ENCODE data around the gene TMEM184C.

Gene TMEM184C

DNA sequence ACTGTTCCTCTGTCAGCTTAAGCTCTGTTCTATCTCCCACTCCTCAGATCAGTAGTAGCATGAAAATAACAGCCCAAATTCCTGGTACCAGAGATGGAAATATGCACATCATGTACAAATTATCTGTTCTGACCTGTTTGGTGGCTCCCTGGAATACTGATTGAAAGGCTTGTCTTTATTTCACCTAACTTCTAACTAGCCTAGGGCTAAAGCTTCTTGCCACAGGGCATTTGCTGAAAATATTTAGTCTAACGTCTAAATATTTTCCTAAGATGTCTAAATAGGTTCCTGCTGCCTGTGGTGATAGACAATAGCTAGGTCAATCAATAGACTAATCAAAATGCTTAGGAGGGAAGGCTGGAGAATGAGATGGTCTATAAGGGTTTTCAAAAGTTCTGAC, 79.7 kb downstream of the TMEM184C start:
- Histone ChIP-seq H3K9me3 (ENCODE audit: control insufficient read depth, low read length) (peaks cover 5% of the 10 kb centered on the region), H3K4me3 (ENCODE audit: low read length) (no peak overlapping the region), H3K4me1 (ENCODE audit: control insufficient read depth, insufficient read depth, low read length) (no peaks in the 10 kb centered on the region), H3K36me3 (ENCODE audit: control insufficient read depth, insufficient read depth, low read length, severe bottlenecking) (no peaks in the 10 kb centered on the region), H3K27me3 (replicated peaks; ENCODE audit: control insufficient read depth, insufficient read depth, low read length) (no peaks in the 10 kb centered on the region), H3K9ac (ENCODE audit: low read length) (no peak overlapping the region)
- no peak for DNase-seq (ENCODE audit: low read depth)

DNA sequence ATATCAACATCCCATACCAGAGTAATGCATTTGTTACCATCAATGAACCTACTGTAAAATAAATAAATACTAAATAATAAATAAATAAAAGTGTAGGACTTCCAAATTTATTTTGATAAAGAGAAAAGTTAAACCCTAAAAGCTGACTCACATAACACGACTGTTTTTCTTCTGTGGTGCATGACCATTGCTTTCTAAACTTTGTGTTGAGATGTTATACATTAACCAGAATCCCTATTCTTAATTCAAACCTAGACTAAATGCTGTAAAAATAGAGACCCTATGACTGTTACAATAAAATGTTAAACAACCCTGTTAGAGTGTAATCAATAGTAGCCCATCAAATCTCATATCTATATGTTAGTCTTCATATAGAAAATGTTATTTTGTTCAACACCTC, 87.6 kb downstream of the TMEM184C start:
- no peak for DNase-seq (ENCODE audit: low read depth)
- Histone ChIP-seq H3K27me3 (replicated peaks; ENCODE audit: control insufficient read depth, insufficient read depth, low read length) (no peaks in the 10 kb centered on the region), H3K4me3 (ENCODE audit: low read length) (no peak overlapping the region), H3K36me3 (ENCODE audit: control insufficient read depth, insufficient read depth, low read length, severe bottlenecking) (no peaks in the 10 kb centered on the region), H3K4me1 (ENCODE audit: control insufficient read depth, insufficient read depth, low read length) (peaks cover 4% of the 10 kb centered on the region), H3K9ac (ENCODE audit: low read length) (no peak overlapping the region), H3K9me3 (ENCODE audit: control insufficient read depth, low read length) (peaks cover 5% of the 10 kb centered on the region)

- Histone ChIP-seq H3K4me3 (ENCODE audit: low read length) (peak overlapping the region; percentile 35), H3K9me3 (ENCODE audit: control insufficient read depth, low read length) (no peaks in the 10 kb centered on the region), H3K4me1 (ENCODE audit: control insufficient read depth, insufficient read depth, low read length) (peaks cover 5% of the 10 kb centered on the region), H3K9ac (ENCODE audit: low read length) (peak overlapping the region; percentile 52), H3K36me3 (ENCODE audit: control insufficient read depth, insufficient read depth, low read length, severe bottlenecking) (no peaks in the 10 kb centered on the region), H3K27me3 (replicated peaks; ENCODE audit: control insufficient read depth, insufficient read depth, low read length) (no peaks in the 10 kb centered on the region)
- peak; percentile 81 for DNase-seq (ENCODE audit: low read depth)
Measured at GRCh38 chr4:147707892-147708672, 90.9 kb downstream of the TMEM184C start.

DNA sequence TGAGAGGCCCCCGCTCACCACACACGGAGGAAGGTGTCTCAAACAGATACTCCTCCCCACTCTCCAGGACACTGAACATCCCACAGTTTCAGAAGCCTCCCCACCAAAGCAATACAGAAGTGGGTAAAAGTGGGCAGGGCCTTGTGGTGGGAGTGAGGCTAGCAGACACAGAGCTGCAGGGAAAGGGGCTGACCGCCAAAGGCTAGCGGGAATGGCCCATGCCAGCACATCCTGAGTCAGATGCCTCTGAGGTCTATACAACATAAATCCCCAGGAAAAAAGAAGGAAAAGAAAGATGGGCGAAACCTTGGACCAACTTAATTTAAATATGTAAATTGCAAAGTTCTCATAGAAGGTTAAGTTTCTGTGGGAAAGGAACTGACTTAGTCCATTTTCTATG, 92.8 kb downstream of the TMEM184C start:
- no peak overlapping the region for H3K4me3 ChIP-seq (ENCODE audit: low read length)
- H3K4me1 ChIP-seq (ENCODE audit: control insufficient read depth, insufficient read depth, low read length), result peaks cover 22% of the 10 kb centered on the region
- no peaks in the 10 kb centered on the region for H3K36me3 ChIP-seq (ENCODE audit: control insufficient read depth, insufficient read depth, low read length, severe bottlenecking)
- no peaks in the 10 kb centered on the region for H3K9me3 ChIP-seq (ENCODE audit: control insufficient read depth, low read length)
- DNase-seq (ENCODE audit: low read depth), result no peak
- no peaks in the 10 kb centered on the region for H3K27me3 ChIP-seq (replicated peaks; ENCODE audit: control insufficient read depth, insufficient read depth, low read length)
- no peak overlapping the region for H3K9ac ChIP-seq (ENCODE audit: low read length)

DNA sequence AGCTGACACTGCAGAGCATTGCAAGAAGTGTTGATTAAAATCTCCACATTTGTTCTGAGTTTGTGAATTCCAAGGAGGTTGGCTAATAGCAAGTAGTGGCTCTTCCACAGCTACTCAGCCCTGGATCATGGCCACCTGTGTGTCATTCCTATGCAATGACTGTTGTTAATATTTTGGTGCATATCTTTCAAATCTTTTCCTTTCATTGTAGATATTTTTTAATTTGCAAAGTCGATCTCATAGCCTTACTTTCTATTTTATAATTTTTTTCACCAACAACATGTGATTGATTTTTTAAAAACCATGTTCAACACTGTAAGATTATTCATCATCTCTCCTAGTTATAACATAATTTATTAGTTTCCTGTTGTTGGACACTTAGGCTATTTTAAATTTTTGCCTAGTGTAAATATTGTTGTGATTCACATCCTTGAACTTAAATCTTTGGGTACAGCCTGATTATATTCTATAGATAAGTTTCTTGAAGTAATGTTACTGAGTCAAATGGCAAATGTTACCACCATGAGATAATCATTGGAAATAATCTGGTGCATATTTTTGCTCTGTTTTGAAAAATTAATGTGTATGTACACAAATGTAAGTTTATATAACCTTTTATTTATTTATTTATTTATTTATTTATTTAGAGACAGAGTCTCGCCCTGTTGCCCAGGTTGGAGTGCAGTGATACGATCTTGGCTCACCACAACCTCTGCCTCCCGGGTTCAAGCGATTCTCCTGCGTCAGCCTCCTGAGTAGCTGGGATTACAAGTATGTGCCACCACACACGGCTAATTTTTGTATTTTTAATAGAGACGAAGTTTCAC, 97.6 kb downstream of the TMEM184C start:
- Histone ChIP-seq H3K27me3 (replicated peaks; ENCODE audit: control insufficient read depth, insufficient read depth, low read length) (no peaks in the 10 kb centered on the region), H3K9me3 (ENCODE audit: control insufficient read depth, low read length) (no peaks in the 10 kb centered on the region), H3K9ac (ENCODE audit: low read length) (peak overlapping the region; percentile 51), H3K4me3 (ENCODE audit: low read length) (peak overlapping the region; percentile 64), H3K36me3 (ENCODE audit: control insufficient read depth, insufficient read depth, low read length, severe bottlenecking) (no peaks in the 10 kb centered on the region), H3K4me1 (ENCODE audit: control insufficient read depth, insufficient read depth, low read length) (peaks cover 19% of the 10 kb centered on the region)
- peak; percentile 88 for DNase-seq (ENCODE audit: low read depth)

DNA sequence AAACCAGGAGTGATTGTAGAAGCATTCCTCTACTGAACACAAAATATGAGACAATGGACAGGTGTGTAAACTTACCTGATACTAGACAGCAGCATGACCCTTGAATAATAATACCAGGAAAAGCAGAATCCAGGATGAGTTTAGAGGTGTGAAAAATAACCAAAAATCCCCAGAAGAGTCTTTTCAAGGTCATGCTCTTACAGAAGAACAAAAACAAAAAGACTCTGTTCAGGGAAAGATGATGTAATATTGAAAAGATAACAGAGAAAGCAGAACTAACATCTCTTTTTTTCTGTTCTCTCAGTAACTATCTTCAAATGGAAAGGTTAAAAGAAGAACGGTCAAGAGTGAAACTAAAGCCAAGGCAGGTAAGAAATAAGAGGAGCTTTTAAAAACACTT, 100.7 kb downstream of the TMEM184C start:
- Histone ChIP-seq H3K27me3 (replicated peaks; ENCODE audit: control insufficient read depth, insufficient read depth, low read length) (no peaks in the 10 kb centered on the region), H3K9me3 (ENCODE audit: control insufficient read depth, low read length) (no peaks in the 10 kb centered on the region), H3K36me3 (ENCODE audit: control insufficient read depth, insufficient read depth, low read length, severe bottlenecking) (no peaks in the 10 kb centered on the region), H3K4me1 (ENCODE audit: control insufficient read depth, insufficient read depth, low read length) (peaks cover 22% of the 10 kb centered on the region), H3K9ac (ENCODE audit: low read length) (no peak overlapping the region), H3K4me3 (ENCODE audit: low read length) (no peak overlapping the region)
- no peak for DNase-seq (ENCODE audit: low read depth)
